H1 (cell line): Measurements from ENCODE around the gene SYT2. TPM values are rescaled to one million over a fixed set of nuclear protein-coding genes. Genes with fewer than 3 reads are reported as not detected.
"Not testable (repeated sequence)": the region's sequence is repeated elsewhere in the genome, so short reads cannot be mapped to it uniquely, and the experiment has no call there.

Experiments used
- CTCF ChIA-PET: fragments of 300-600 bp; sonication (Branson Sonifier 250); formaldehyde crosslinking; loops from one replicate; lab custom pipeline; 2021; ENCODE audit not compliant: partially characterized antibody; lab: Charles Lee
- POLR2A ChIA-PET: fragments of 300-600 bp; sonication (Branson Sonifier 250); formaldehyde crosslinking; loops from one replicate; lab custom pipeline; 2021; ENCODE audit warnings: inconsistent platforms; ENCODE audit not compliant: partially characterized antibody; lab: Charles Lee
- DNase-seq, 2 experiments: peaks; one replicate each; pipeline versions ENCODE4 v3.0.0 to v3.0.0-alpha.2; 2010 to 2022; ENCODE audit warnings: low spot score in 2 of 2, low read depth in 1 of 2, mixed read lengths in 1 of 2
- FAIRE-seq: peaks from 2 replicates; lab custom pipeline; 2011; peaks lifted over from hg19 to GRCh38; lab: Jason Lieb, UNC
- H2AFZ ChIP-seq: 2 replicates; pipeline ENCODE4 v1.8.1; 2012; ENCODE audit warnings: low read length, inconsistent platforms
- H2AK5ac ChIP-seq: 2 replicates; pipeline ENCODE4 v1.6.1; 2013; ENCODE audit warnings: low read depth, low read length
- H2BK120ac ChIP-seq: replicated peaks from 2 replicates; pipeline ENCODE3; 2013; ENCODE audit warnings: low read depth, low read length, inconsistent platforms
- H2BK12ac ChIP-seq: 2 replicates; pipeline ENCODE4 v1.6.1; 2013; ENCODE audit warnings: low read depth, low read length
- H2BK15ac ChIP-seq: 2 replicates; pipeline ENCODE4 v1.6.1; 2013; ENCODE audit warnings: low read length
- H2BK20ac ChIP-seq: 2 replicates; pipeline ENCODE4 v1.6.1; 2013; ENCODE audit warnings: low read length
- H2BK5ac ChIP-seq: 2 replicates; pipeline ENCODE4 v1.6.1; 2013; ENCODE audit warnings: low read depth, low read length
- H3K14ac ChIP-seq: 2 replicates; pipeline ENCODE4 v1.6.1; 2013; ENCODE audit warnings: inconsistent platforms; ENCODE audit not compliant: insufficient read length
- H3K18ac ChIP-seq: 2 replicates; pipeline ENCODE4 v1.6.1; 2013; ENCODE audit warnings: low read length; ENCODE audit errors: extremely low read depth
- H3K23ac ChIP-seq: 2 replicates; pipeline ENCODE4 v1.6.1; 2013; ENCODE audit warnings: inconsistent platforms; ENCODE audit not compliant: insufficient read length
- H3K23me2 ChIP-seq: 2 replicates; pipeline ENCODE4 v1.6.1; 2013; ENCODE audit warnings: low read depth, low read length
- H3K27ac ChIP-seq: 2 replicates; pipeline ENCODE4 v1.6.1; 2011; ENCODE audit warnings: low read depth, low read length, inconsistent platforms
- H3K27me3 ChIP-seq, 4 experiments: replicated peaks in 1 of 4; 1 replicate in 1 of 4; 2 replicates in 3 of 4; pipeline versions ENCODE4 v1.6.1 to v1.8.1; 2011 to 2013; ENCODE audit warnings: low read length in 3 of 4, mild to moderate bottlenecking in 3 of 4, inconsistent platforms in 2 of 4, mixed read lengths in 2 of 4, moderate library complexity in 1 of 4; ENCODE audit not compliant: control insufficient read depth in 3 of 4, insufficient read depth in 3 of 4; ENCODE audit errors: extremely low read depth in 1 of 4
- H3K36me3 ChIP-seq, 4 experiments: 2 replicates each; pipeline versions ENCODE4 v1.6.1 to v1.8.1; 2011 to 2013; ENCODE audit warnings: mild to moderate bottlenecking in 4 of 4, low read length in 3 of 4, moderate library complexity in 2 of 4, control low read depth in 1 of 4, inconsistent platforms in 1 of 4; ENCODE audit not compliant: insufficient read depth in 4 of 4, control insufficient read depth in 2 of 4
- H3K4ac ChIP-seq: replicated peaks from 2 replicates; pipeline ENCODE3; 2013; ENCODE audit warnings: low read length, low read depth, mixed read lengths, inconsistent platforms; ENCODE audit not compliant: insufficient read length
- H3K4me1 ChIP-seq, 4 experiments: replicated peaks in 1 of 4; 1 replicate in 1 of 4; 2 replicates in 3 of 4; pipeline versions ENCODE4 v1.6.1 to v1.8.1; 2011 to 2013; ENCODE audit warnings: low read length in 3 of 4, inconsistent platforms in 2 of 4, mixed read lengths in 1 of 4; ENCODE audit not compliant: insufficient read depth in 4 of 4, control insufficient read depth in 3 of 4
- H3K4me2 ChIP-seq, 2 experiments: 2 replicates each; pipeline versions ENCODE4 v1.6.1 to v1.8.1; 2011 to 2013; ENCODE audit warnings: low read depth in 2 of 2, low read length in 2 of 2, control low read depth in 1 of 2, inconsistent platforms in 1 of 2, mild to moderate bottlenecking in 1 of 2; ENCODE audit not compliant: insufficient read depth in 1 of 2
- H3K4me3 ChIP-seq, 4 experiments: fragments of 200-600, 300-600 bp in 1 of 4; sonication (generic), shearing (Covaris generic), sonication (Bioruptor Twin) in 1 of 4; 2 replicates each; pipeline versions ENCODE4 v1.5.1 to v1.8.1; 2011 to 2016; ENCODE audit warnings: low read length in 4 of 4, low read depth in 3 of 4, control low read depth in 2 of 4, inconsistent platforms in 2 of 4, mild to moderate bottlenecking in 2 of 4, mixed read lengths in 1 of 4, moderate library complexity in 1 of 4; ENCODE audit not compliant: insufficient read depth in 2 of 4; ENCODE audit errors: extremely low read depth in 1 of 4
- H3K56ac ChIP-seq: replicated peaks from 2 replicates; pipeline ENCODE3; 2013; ENCODE audit warnings: low read depth, mild to moderate bottlenecking, mixed read lengths, low read length, inconsistent platforms; ENCODE audit not compliant: insufficient read length
- H3K79me1 ChIP-seq: 2 replicates; pipeline ENCODE4 v1.6.1; 2013; ENCODE audit warnings: low read depth, low read length, control low read depth
- H3K79me2 ChIP-seq, 2 experiments: 2 replicates each; pipeline versions ENCODE4 v1.6.1 to v1.8.1; 2012 to 2013; ENCODE audit warnings: low read length in 2 of 2, mild to moderate bottlenecking in 2 of 2, inconsistent platforms in 1 of 2; ENCODE audit not compliant: insufficient read depth in 2 of 2, control insufficient read depth in 1 of 2
- H3K9ac ChIP-seq, 4 experiments: replicated peaks in 1 of 4; 1 replicate in 1 of 4; 2 replicates in 3 of 4; pipeline versions ENCODE4 v1.6.1 to v1.8.1; 2011 to 2013; ENCODE audit warnings: low read depth in 3 of 4, low read length in 3 of 4, control low read depth in 2 of 4, mild to moderate bottlenecking in 2 of 4, moderate library complexity in 2 of 4, inconsistent platforms in 1 of 4; ENCODE audit errors: extremely low read depth in 1 of 4
- H3K9me3 ChIP-seq, 2 experiments: 2 replicates each; pipeline versions ENCODE4 v1.6.1 to v1.8.1; 2012 to 2013; ENCODE audit warnings: mild to moderate bottlenecking in 2 of 2, moderate library complexity in 2 of 2, control low read depth in 1 of 2, inconsistent platforms in 1 of 2, low read depth in 1 of 2, low read length in 1 of 2, mixed read lengths in 1 of 2; ENCODE audit not compliant: insufficient read depth in 2 of 2
- H4K20me1 ChIP-seq, 2 experiments: replicated peaks in 1 of 2; 2 replicates each; pipeline versions ENCODE3 to v1.8.1; 2011 to 2013; ENCODE audit warnings: inconsistent platforms in 2 of 2, low read length in 2 of 2, mild to moderate bottlenecking in 1 of 2; ENCODE audit not compliant: insufficient read depth in 2 of 2, control insufficient read depth in 1 of 2
- H4K5ac ChIP-seq: 2 replicates; pipeline ENCODE4 v1.6.1; 2013; ENCODE audit warnings: low read length, low read depth, mixed read lengths, inconsistent platforms; ENCODE audit not compliant: insufficient read length
- H4K8ac ChIP-seq: 2 replicates; pipeline ENCODE4 v1.8.0; 2013; ENCODE audit warnings: mild to moderate bottlenecking, moderate library complexity, low read length, inconsistent platforms; ENCODE audit not compliant: insufficient read depth; ENCODE audit errors: extremely low read depth
- H4K91ac ChIP-seq: replicated peaks from 2 replicates; pipeline ENCODE3; 2013; ENCODE audit warnings: low read length, mixed read lengths, inconsistent platforms; ENCODE audit not compliant: insufficient read length
- BCL11A ChIP-seq, 2 experiments: IDR thresholded peaks; one replicate each; pipeline ENCODE4 v1.6.1; 2011; ENCODE audit warnings: low read depth in 2 of 2, low read length in 2 of 2, mild to moderate bottlenecking in 2 of 2
- POU5F1 ChIP-seq: IDR thresholded peaks from 2 replicates; pipeline ENCODE4 v1.6.1; 2011; ENCODE audit warnings: low read depth, mild to moderate bottlenecking, low read length, moderate library complexity
- WGBS, 2 experiments: shearing (Covaris generic) in 1 of 2; methylation state at CpG; one replicate each; pipeline versions ENCODE4 v1.1.6 to v1.1.7; 2013 to 2015; ENCODE audit warnings: low lambda C conversion rate in 2 of 2, mixed read lengths in 2 of 2, inconsistent platforms in 1 of 2, low coverage in 1 of 2, missing lambda C conversion rate in 1 of 2; ENCODE audit not compliant: insufficient replicate concordance in 2 of 2, insufficient coverage in 1 of 2, insufficient read length in 1 of 2; ENCODE audit errors: extremely low coverage in 1 of 2, missing lambda C conversion rate in 1 of 2; 5-methylcytosine and 5-hydroxymethylcytosine counted together
- polyA plus RNA-seq, 7 experiments: library from polyadenylated mRNA; depleted of rRNA in 3 of 7; stranded (reverse) in 5 of 7; unstranded in 2 of 7; fragments of >200 nt in 5 of 7; fragments of 200-250 nt in 2 of 7; gene quantifications; 1 replicate in 5 of 7; 2 replicates in 1 of 7; 4 replicates in 1 of 7; pipeline versions ENCODE4 v1.2.1 to v1.2.3, GENCODE V29; 2011 to 2013; ENCODE audit warnings: missing spikeins in 2 of 7, mixed read lengths in 2 of 7
- total RNA-seq: library from RNA; stranded (reverse); fragmentation: NEBNext Ultra II Directional; extraction: Animal tissue kit (Norgen Biotek cat#: 25700); gene quantifications from 2 replicates; pipeline ENCODE4 v1.2.1, GENCODE V29; 2021

Gene SYT2
- total and polyA plus RNA-seq, 2 of the 8 experiments (the other 6 are each of a cell fraction or from before 2014, with no cell fraction given) = 2.8 to 11.0 TPM

DNA sequence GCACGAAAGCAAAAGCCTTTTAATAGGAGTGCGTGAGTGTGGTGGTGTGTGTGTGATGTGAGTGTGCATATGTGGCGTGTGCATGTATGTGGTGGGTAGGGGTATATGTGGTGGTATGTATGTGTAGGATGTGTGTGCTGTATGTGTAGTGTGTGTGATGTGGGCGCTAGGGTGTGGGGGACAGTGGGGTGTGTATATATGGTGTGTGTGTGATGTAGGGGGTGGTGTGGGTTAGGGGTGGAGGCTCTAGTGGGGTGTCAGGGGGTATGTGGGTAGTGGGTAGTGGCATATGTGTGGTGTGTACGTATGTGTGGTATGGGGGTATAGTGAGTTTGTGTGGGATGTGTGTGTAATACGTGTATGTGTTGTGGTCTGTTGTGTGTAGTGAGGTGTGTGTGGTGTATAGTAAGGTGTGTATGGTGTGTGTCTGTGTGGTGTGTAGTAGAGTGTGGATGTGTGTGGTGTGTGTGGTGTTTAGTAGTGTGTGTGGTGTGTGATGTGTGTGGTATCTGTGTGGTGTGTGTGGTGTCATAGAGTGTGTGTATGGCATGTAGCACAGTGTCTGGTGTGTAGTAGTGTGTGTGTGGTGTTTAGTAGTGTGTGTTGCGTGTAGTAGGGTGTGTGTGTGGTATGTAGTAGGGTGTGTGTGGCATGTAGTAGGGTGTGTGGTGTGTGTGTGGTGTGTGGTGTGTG is 86.0 kb downstream of the SYT2 start (continued):
- TF ChIP-seq POU5F1 = no peak
- no peak for TF ChIP-seq BCL11A (IDR thresholded peaks at IDR 0.05; ENCODE audit: low read depth in 2 of 2, low read length in 2 of 2)

DNA sequence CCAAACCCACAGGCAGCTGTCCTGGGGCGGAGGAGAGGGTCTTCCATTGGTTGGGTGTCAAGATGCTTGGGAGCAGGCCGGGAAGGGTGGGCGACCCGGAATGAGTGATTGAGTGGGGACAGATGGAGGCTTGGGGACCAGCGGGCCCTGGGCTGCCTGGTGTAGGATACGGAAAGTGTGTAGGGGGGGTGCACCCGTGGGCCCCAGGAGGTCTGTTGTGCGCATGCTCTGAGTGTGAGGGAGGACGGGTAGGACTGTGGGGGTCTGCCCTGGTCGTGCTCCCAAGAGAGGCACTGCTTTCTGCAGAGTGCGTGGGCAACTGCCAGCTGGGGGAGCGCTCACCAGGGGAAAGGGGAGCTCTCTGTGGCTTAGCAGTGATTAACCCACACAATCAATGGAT is 86.8 kb downstream of the SYT2 start:
- H3K4me3 ChIP-seq, H2BK12ac ChIP-seq, H3K79me1 ChIP-seq, H4K5ac ChIP-seq, H2BK15ac ChIP-seq, H3K9ac ChIP-seq, H3K36me3 ChIP-seq, H3K9me3 ChIP-seq, H3K79me2 ChIP-seq, H3K18ac ChIP-seq, H4K20me1 ChIP-seq, FAIRE-seq, DNase-seq, H3K14ac ChIP-seq, H2BK5ac ChIP-seq, H3K4ac ChIP-seq, H2AFZ ChIP-seq, H3K56ac ChIP-seq, H2BK120ac ChIP-seq, H3K27ac ChIP-seq, H3K23ac ChIP-seq, H3K27me3 ChIP-seq, H3K4me2 ChIP-seq, H4K91ac ChIP-seq, POLR2A ChIA-PET, H2AK5ac ChIP-seq: not testable (repeated sequence)
- peaks cover 3 to 18% (median 10%) of the 10 kb centered on the region in 4 experiments for H3K4me1 ChIP-seq
- CTCF ChIA-PET = interaction anchor here (0.8 to 2.1 kb wide), 8 partner anchors 9 to 438 kb away, joined by 3 to 7 read pairs (median 3); partner anchors contain the start of gene SYT2
- peaks cover 11% of the 10 kb centered on the region; the same call in 1 of the 2 replicates for H3K23me2 ChIP-seq
- H2BK20ac ChIP-seq = 0 out of 2 replicates have a peak overlapping the region, but pooled peaks have one; percentile 86
- H4K8ac ChIP-seq = peak overlapping the region; percentile 65; the same call in 1 of the 2 replicates
- 79% methylated on average over 9 of the region's 12 CpGs; no CpG with 5 or more reads in 1 of the 2 experiments for WGBS, 2 experiments
